Measurements from ENCODE around the gene ZNF407. TPM values are rescaled to one million over a fixed set of nuclear protein-coding genes. Genes with fewer than 3 reads are reported as not detected.
A peak's percentile ranks its signal among the peaks of the same experiment; 100 is the strongest.

The ZNF407 gene
- total RNA-seq, 1 donor from 2014 or later = 9.0 TPM

- Histone ChIP-seq H3K36me3 (no peaks in the 10 kb centered on the region), H3F3A (ENCODE audit: low read depth) (no peaks in the 10 kb centered on the region), H3K27ac (no peak overlapping the region), H3K9ac (no peak overlapping the region), H3K79me2 (ENCODE audit: low read depth) (no peaks in the 10 kb centered on the region), H2AFZ (replicated peaks) (no peak overlapping the region), H4K20me1 (ENCODE audit: low read depth) (no peaks in the 10 kb centered on the region), H3K9me3 (ENCODE audit: low read depth) (no peaks in the 10 kb centered on the region), H3K4me1 (no peaks in the 10 kb centered on the region), H3K4me2 (no peak overlapping the region), H3K27me3 (no peaks in the 10 kb centered on the region), H3K4me3 (no peak overlapping the region)
- no peak for TF ChIP-seq EZH2phosphoT487 (IDR thresholded peaks at IDR 0.05)
- Mint-ChIP-seq H3K27ac (no peak overlapping the region), H3K27me3 (ENCODE audit: insufficient read depth, low read depth) (peaks cover 13% of the 10 kb centered on the region), H3K9me3 (peaks cover 15% of the 10 kb centered on the region), H3K4me1 (no peaks in the 10 kb centered on the region), H3K4me3 (no peak overlapping the region), H3K36me3 (no peaks in the 10 kb centered on the region)
- DNase-seq (ENCODE audit: low spot score) = no peak
Observed at GRCh38 chr18:74570266-74570665, 27.4 kb upstream of the ZNF407 start.

DNA sequence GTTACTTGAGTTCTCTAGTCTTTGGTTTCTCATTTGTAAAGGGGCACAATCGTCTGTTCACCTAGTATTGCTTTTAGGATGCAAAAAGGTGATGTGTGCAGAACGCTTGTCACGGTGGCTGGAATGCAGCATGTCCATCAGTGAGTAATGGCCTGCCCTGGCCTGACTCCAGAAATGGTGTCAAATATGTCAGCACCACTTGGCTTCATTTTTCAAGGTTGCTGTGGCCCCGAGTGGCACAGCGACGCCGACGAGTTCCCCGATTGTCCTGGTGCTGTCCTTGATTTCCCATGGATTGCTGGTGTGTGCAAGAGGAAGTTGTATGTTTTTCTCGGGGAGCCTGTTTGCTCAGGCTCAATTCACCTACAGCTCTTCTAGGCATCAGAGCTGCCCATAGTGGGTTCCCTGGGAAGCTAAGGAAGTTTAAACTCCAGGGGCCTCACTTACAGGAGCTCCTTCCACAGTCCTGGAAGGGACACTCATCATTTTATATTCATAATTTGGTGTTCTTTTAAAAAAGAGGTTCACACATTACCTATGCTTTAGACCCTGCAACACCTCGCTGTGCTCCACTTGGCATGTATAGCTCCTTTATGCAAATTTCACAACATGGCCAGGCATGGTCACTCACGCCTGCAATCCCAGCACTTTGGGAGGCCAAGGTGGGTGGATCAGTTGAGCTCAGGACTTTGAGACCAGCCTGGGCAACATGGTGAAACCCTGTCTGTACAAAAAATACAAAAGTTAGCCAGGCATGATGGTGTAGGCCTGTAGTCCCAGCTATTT, 25.6 kb upstream of the ZNF407 start:
- Histone ChIP-seq H3K36me3 (no peaks in the 10 kb centered on the region), H3K9ac (no peak overlapping the region), H3K4me3 (no peak overlapping the region), H3F3A (ENCODE audit: low read depth) (no peaks in the 10 kb centered on the region), H3K27ac (no peak overlapping the region), H3K4me2 (no peak overlapping the region), H3K9me3 (ENCODE audit: low read depth) (no peaks in the 10 kb centered on the region), H3K79me2 (ENCODE audit: low read depth) (no peaks in the 10 kb centered on the region), H3K27me3 (no peaks in the 10 kb centered on the region), H3K4me1 (peaks cover 1% of the 10 kb centered on the region), H4K20me1 (ENCODE audit: low read depth) (no peaks in the 10 kb centered on the region), H2AFZ (replicated peaks) (no peak overlapping the region)
- Mint-ChIP-seq H3K9me3 (peaks cover 7% of the 10 kb centered on the region), H3K36me3 (no peaks in the 10 kb centered on the region), H3K4me1 (no peaks in the 10 kb centered on the region), H3K27me3 (ENCODE audit: insufficient read depth, low read depth) (peaks cover 13% of the 10 kb centered on the region), H3K4me3 (no peak overlapping the region), H3K27ac (no peak overlapping the region)
- TF ChIP-seq EZH2phosphoT487 (IDR thresholded peaks at IDR 0.05) = no peak
- TF ChIP-seq EZH2 (IDR thresholded peaks at IDR 0.05) = no peak
- TF ChIP-seq, protein P1, sequence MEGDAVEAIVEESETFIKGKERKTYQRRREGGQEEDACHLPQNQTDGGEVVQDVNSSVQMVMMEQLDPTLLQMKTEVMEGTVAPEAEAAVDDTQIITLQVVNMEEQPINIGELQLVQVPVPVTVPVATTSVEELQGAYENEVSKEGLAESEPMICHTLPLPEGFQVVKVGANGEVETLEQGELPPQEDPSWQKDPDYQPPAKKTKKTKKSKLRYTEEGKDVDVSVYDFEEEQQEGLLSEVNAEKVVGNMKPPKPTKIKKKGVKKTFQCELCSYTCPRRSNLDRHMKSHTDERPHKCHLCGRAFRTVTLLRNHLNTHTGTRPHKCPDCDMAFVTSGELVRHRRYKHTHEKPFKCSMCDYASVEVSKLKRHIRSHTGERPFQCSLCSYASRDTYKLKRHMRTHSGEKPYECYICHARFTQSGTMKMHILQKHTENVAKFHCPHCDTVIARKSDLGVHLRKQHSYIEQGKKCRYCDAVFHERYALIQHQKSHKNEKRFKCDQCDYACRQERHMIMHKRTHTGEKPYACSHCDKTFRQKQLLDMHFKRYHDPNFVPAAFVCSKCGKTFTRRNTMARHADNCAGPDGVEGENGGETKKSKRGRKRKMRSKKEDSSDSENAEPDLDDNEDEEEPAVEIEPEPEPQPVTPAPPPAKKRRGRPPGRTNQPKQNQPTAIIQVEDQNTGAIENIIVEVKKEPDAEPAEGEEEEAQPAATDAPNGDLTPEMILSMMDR (IDR thresholded peaks at IDR 0.05) = no peak
- no peak for DNase-seq (ENCODE audit: low spot score)

DNA sequence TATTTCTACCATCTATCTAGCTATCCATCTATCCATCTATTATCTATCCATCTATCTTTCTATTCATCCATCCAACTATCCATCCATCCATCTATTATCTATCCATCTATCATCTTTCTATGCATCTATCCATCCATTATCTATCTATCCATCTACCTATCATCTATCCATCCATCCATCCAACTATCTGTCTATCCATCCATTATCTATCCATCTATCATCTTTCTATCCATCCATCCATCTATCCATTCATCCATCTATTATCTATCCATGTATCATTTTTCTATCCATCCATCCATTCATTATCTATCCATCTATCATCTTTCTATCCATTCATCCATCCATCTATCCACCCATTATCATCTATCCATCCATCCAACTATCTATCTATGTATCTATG, 24.6 kb upstream of the ZNF407 start:
- H3F3A ChIP-seq (ENCODE audit: low read depth) = no peaks in the 10 kb centered on the region
- no peaks in the 10 kb centered on the region for H3K27me3 ChIP-seq
- H2AFZ ChIP-seq (replicated peaks) = no peak overlapping the region
- no peaks in the 10 kb centered on the region for H3K36me3 ChIP-seq
- H3K27me3 Mint-ChIP-seq (ENCODE audit: insufficient read depth, low read depth) = peaks cover 11% of the 10 kb centered on the region
- peaks cover under 1% of the 10 kb centered on the region for H3K9me3 Mint-ChIP-seq
- no peak overlapping the region for H3K27ac Mint-ChIP-seq
- H4K20me1 ChIP-seq (ENCODE audit: low read depth) = no peaks in the 10 kb centered on the region
- no peak for DNase-seq (ENCODE audit: low spot score)
- no peak overlapping the region for H3K4me2 ChIP-seq
- H3K9me3 ChIP-seq (ENCODE audit: low read depth) = no peaks in the 10 kb centered on the region
- no peaks in the 10 kb centered on the region for H3K4me1 Mint-ChIP-seq
- no peak overlapping the region for H3K4me3 Mint-ChIP-seq
- H3K4me1 ChIP-seq = peaks cover 8% of the 10 kb centered on the region
- H3K27ac ChIP-seq = no peak overlapping the region
- H3K9ac ChIP-seq = no peak overlapping the region
- no peaks in the 10 kb centered on the region for H3K79me2 ChIP-seq (ENCODE audit: low read depth)
- no peaks in the 10 kb centered on the region for H3K36me3 Mint-ChIP-seq
- no peak overlapping the region for H3K4me3 ChIP-seq
- TF ChIP-seq EZH2 (IDR thresholded peaks at IDR 0.05) = no peak
- TF ChIP-seq, protein P1 (IDR thresholded peaks at IDR 0.05) = no peak

DNA sequence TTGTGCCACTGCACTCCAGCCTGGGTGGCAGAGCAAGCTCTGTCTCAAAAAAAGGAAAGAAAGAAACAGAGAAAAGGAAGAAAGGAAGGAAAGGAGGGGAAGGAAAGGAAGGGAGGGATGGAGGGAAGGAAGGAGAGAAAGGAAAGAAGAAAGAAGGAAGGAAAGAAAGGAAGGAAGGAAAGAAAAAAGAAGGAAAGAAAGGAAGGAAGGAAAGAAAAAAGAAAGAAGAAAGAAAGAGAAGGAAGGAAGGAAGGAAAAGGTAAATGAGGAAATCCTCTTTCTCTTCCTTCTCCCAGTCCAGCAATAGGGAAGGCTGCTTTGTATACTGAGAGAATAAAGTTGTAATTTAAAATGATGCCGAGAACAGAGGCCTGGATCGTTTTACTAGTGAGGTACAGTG, 22.8 kb upstream of the ZNF407 start:
- no peak overlapping the region for H3K27ac Mint-ChIP-seq
- Histone ChIP-seq H3K27ac (no peak overlapping the region), H3K4me3 (no peak overlapping the region), H3K36me3 (no peaks in the 10 kb centered on the region), H3K4me2 (no peak overlapping the region), H3K4me1 (peaks cover 8% of the 10 kb centered on the region), H3F3A (ENCODE audit: low read depth) (no peaks in the 10 kb centered on the region), H3K79me2 (ENCODE audit: low read depth) (no peaks in the 10 kb centered on the region), H3K27me3 (no peaks in the 10 kb centered on the region), H2AFZ (replicated peaks) (peak overlapping the region; percentile 34), H3K9me3 (ENCODE audit: low read depth) (no peaks in the 10 kb centered on the region), H3K9ac (no peak overlapping the region), H4K20me1 (ENCODE audit: low read depth) (no peaks in the 10 kb centered on the region)
- DNase-seq (ENCODE audit: low spot score) = no peak
- H3K4me3 Mint-ChIP-seq = peak overlapping the region; percentile 17
- H3K27me3 Mint-ChIP-seq (ENCODE audit: insufficient read depth, low read depth) = peaks cover 4% of the 10 kb centered on the region
- no peaks in the 10 kb centered on the region for H3K9me3 Mint-ChIP-seq
- no peaks in the 10 kb centered on the region for H3K4me1 Mint-ChIP-seq
- no peak for TF ChIP-seq EZH2 (IDR thresholded peaks at IDR 0.05)
- TF ChIP-seq, protein P1 (IDR thresholded peaks at IDR 0.05) = no peak
- no peaks in the 10 kb centered on the region for H3K36me3 Mint-ChIP-seq

All from neural progenitor cell (in vitro differentiated cells).